K562 (cell line): ENCODE results near the gene A4GNT. TPM values are rescaled to one million over a fixed set of nuclear protein-coding genes. Genes with fewer than 3 reads are reported as not detected.

ENCODE experiments used
- CREM ChIP-seq: IDR thresholded peaks from 2 replicates; pipeline ENCODE4 v1.6.1; 2014; ENCODE audit warnings: antibody characterized with exemption, low read depth
- MAFG ChIP-seq: fragments of 450-650 bp; conservative IDR thresholded peaks from 2 replicates; pipeline ENCODE4 v1.6.1; 2016; ENCODE audit warnings: missing genetic modification characterization, missing compliant biosample characterization
- NFIC ChIP-seq: fragments of 450-650 bp; IDR thresholded peaks from 2 replicates; pipeline ENCODE4 v1.6.1; 2017; ENCODE audit warnings: mild to moderate bottlenecking, inconsistent platforms
- SREBF1 ChIP-seq: fragments of 150-350 bp; IDR thresholded peaks from 2 replicates; pipeline ENCODE4 v1.6.1; 2014; ENCODE audit warnings: antibody characterized with exemption, low read depth, low read length, borderline replicate concordance
- TGIF2 ChIP-seq: sonication (generic); formaldehyde crosslinking; IDR thresholded peaks from 2 replicates; pipeline ENCODE4 v1.8.1; 2022; ENCODE audit warnings: mild to moderate bottlenecking, missing genetic modification reagents, moderate library complexity
- polyA plus RNA-seq, 8 experiments: library from polyadenylated mRNA; depleted of rRNA in 4 of 8; stranded (reverse) in 5 of 8; unstranded in 3 of 8; fragments of >200 nt; fragmentation: Nextera tagmentation in 2 of 8; fragmentation: Illumina TruSeq in 1 of 8; extraction: Ambion mirVana in 2 of 8; extraction: Trizol in 1 of 8; gene quantifications; 2 replicates each; pipeline versions ENCODE4 v1.2.1 to v1.2.3, GENCODE V29; 2011 to 2014; ENCODE audit warnings: inconsistent platforms in 1 of 8, missing spikeins in 1 of 8
- total RNA-seq, 7 experiments: library from RNA; depleted of rRNA in 6 of 7; stranded (reverse); fragments of >200 nt in 6 of 7; fragmentation: Illumina TruSeq in 2 of 7; extraction: Trizol in 2 of 7; gene quantifications; 2 replicates each; pipeline versions ENCODE4 v1.2.1 to v1.2.3, GENCODE V29; 2011 to 2021; ENCODE audit warnings: low replicate concordance in 1 of 7
- TF ChIP-seq, protein P1 (sequence below): fragments of 150-350 bp; IDR thresholded peaks from 2 replicates; pipeline ENCODE4 v1.6.1; 2014; ENCODE audit warnings: low read depth, mild to moderate bottlenecking, low read length, borderline replicate concordance
- TF ChIP-seq, protein P2 (sequence below), 2 experiments: fragments of 450-650 bp in 1 of 2; sonication (generic) in 1 of 2; formaldehyde crosslinking in 1 of 2; IDR thresholded peaks in 1 of 2; conservative IDR thresholded peaks in 1 of 2; 2 replicates each; pipeline versions ENCODE4 v1.6.1 to v1.8.1; 2016 to 2023; ENCODE audit warnings: mild to moderate bottlenecking in 2 of 2, moderate library complexity in 2 of 2, inconsistent platforms in 1 of 2, missing genetic modification reagents in 1 of 2
- TF ChIP-seq, protein P3 (sequence below): fragments of 250-450 bp; sonication (Bioruptor Pico); IDR thresholded peaks from 2 replicates; pipeline ENCODE4 v1.6.1; 2021; ENCODE audit warnings: mild to moderate bottlenecking
- TF ChIP-seq, protein P4 (sequence below): sonication (generic); formaldehyde crosslinking; IDR thresholded peaks from 2 replicates; pipeline ENCODE4 v1.8.1; 2023; ENCODE audit warnings: mild to moderate bottlenecking, missing genetic modification reagents, moderate library complexity
- TF ChIP-seq, protein P5 (sequence below): fragments of 250-450 bp; sonication (Bioruptor Pico); IDR thresholded peaks from 2 replicates; pipeline ENCODE4 v1.5.0; 2021; ENCODE audit warnings: mild to moderate bottlenecking, moderate library complexity
- TF ChIP-seq, protein P6 (sequence below): sonication (generic); formaldehyde crosslinking; IDR thresholded peaks from 2 replicates; pipeline ENCODE4 v1.8.0; 2022; ENCODE audit warnings: mild to moderate bottlenecking, missing genetic modification reagents
- TF ChIP-seq, protein P7 (sequence below): IDR thresholded peaks from 2 replicates; pipeline ENCODE4 v1.6.1; 2014; ENCODE audit warnings: antibody characterized with exemption

A4GNT gene
- total and polyA plus RNA-seq, 9 of the 15 experiments (the other 6 are each of a cell fraction or from before 2014, with no cell fraction given): not detected

DNA sequence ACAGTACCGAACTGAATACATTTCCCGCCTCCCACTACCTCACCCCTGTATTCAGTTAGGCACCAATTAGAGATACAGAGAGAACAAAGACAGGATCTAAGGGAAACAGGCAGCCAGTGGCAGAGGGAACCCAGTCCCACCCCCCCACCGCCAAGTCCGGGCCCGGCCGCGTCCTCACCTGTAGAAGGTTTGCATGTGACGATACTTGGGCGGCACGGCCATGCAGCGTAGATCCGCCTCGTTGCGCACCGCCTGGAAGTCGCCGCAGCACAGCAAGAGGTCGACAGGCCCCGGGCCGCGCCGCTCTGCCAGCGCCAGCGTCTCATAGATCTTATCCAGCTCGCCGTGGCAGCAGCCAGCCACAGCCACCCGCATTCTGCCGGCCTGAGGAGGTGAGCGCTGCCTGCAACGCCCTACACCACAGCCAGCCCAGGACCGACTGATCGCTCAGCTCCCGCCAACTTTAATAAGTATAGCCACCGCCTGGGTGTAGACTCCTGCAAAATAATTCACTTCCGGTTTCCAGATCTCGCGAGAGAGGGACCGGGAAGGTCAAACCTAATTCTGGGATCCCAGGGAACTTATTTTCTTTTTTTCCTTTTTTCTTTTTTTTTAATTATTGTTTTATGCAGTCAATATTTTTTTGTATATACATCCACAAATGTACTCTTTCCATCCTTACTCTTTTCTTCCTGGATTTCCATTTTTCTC is 42.4 kb upstream of the A4GNT start, which contains the start of gene DBR1 (continued):
- TF ChIP-seq, protein P1, sequence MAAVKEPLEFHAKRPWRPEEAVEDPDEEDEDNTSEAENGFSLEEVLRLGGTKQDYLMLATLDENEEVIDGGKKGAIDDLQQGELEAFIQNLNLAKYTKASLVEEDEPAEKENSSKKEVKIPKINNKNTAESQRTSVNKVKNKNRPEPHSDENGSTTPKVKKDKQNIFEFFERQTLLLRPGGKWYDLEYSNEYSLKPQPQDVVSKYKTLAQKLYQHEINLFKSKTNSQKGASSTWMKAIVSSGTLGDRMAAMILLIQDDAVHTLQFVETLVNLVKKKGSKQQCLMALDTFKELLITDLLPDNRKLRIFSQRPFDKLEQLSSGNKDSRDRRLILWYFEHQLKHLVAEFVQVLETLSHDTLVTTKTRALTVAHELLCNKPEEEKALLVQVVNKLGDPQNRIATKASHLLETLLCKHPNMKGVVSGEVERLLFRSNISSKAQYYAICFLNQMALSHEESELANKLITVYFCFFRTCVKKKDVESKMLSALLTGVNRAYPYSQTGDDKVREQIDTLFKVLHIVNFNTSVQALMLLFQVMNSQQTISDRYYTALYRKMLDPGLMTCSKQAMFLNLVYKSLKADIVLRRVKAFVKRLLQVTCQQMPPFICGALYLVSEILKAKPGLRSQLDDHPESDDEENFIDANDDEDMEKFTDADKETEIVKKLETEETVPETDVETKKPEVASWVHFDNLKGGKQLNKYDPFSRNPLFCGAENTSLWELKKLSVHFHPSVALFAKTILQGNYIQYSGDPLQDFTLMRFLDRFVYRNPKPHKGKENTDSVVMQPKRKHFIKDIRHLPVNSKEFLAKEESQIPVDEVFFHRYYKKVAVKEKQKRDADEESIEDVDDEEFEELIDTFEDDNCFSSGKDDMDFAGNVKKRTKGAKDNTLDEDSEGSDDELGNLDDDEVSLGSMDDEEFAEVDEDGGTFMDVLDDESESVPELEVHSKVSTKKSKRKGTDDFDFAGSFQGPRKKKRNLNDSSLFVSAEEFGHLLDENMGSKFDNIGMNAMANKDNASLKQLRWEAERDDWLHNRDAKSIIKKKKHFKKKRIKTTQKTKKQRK: no peak
- TF ChIP-seq, protein P2, sequence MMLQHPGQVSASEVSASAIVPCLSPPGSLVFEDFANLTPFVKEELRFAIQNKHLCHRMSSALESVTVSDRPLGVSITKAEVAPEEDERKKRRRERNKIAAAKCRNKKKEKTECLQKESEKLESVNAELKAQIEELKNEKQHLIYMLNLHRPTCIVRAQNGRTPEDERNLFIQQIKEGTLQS (IDR thresholded peaks at IDR 0.05): no peak
- TF ChIP-seq, protein P2 (CRISPR knock-in tag; conservative IDR thresholded peaks at IDR 0.05): no peak
- TF ChIP-seq TGIF2: no peak
- TF ChIP-seq, protein P3, sequence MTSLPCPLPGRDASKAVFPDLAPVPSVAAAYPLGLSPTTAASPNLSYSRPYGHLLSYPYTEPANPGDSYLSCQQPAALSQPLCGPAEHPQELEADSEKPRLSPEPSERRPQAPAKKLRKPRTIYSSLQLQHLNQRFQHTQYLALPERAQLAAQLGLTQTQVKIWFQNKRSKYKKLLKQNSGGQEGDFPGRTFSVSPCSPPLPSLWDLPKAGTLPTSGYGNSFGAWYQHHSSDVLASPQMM (CRISPR knock-in tag): no peak
- TF ChIP-seq NFIC: peak; percentile 30; the same call in 1 of the 2 replicates
- no peak for TF ChIP-seq MAFG (tag)
- TF ChIP-seq, protein P4, sequence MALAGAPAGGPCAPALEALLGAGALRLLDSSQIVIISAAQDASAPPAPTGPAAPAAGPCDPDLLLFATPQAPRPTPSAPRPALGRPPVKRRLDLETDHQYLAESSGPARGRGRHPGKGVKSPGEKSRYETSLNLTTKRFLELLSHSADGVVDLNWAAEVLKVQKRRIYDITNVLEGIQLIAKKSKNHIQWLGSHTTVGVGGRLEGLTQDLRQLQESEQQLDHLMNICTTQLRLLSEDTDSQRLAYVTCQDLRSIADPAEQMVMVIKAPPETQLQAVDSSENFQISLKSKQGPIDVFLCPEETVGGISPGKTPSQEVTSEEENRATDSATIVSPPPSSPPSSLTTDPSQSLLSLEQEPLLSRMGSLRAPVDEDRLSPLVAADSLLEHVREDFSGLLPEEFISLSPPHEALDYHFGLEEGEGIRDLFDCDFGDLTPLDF (CRISPR knock-in tag): no peak
- TF ChIP-seq, protein P5, sequence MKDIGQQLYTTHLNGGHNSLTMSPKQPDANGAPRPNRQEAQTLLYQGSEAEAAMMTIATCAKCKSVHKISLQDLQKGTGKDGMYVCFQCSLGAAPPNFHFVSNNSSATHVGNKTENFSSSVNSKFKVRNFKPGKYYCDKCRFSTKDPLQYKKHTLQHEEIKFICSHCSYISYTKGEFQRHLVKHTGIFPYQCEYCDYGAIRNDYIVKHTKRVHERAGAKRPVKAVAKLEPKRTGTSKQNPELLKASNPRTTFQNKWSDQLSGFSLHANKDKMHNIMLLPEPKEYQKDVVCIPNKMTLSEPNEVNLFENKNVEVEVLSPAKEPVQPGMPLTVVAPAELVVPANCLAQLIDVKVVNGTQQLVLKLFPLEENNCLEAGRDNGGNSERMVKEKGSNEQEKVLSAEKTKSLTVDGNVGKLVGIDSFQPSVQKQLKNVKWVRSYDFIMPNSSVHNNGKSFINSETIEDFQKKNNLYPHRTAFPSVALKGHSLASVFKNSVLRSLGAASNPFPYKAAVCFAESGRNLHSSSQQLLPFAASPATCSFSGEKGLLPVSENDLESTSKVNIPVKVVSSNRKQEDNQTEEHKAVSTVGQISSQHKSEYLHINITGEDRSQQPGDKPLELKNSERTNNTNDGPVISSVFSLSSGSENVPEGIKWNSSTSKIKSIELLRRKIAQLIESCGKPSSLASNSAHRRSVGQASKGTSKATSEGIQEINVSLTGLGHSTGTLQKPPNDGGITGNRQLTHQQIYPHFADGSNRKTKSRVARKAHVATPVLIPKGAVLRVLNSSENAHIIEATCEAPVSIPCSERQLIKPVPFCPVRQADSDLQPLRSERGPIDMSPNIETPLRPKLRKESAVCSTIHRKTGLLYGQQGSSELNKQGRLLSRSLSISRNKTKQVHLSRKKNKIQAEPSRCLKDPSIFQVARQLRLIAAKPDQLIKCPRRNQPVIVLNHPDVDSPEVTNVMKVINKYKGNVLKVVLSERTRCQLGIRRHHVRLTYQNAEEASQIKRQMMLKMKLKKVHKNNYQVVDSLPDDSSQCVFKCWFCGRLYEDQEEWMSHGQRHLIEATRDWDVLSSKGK (CRISPR knock-in tag): no peak
- TF ChIP-seq, protein P6, sequence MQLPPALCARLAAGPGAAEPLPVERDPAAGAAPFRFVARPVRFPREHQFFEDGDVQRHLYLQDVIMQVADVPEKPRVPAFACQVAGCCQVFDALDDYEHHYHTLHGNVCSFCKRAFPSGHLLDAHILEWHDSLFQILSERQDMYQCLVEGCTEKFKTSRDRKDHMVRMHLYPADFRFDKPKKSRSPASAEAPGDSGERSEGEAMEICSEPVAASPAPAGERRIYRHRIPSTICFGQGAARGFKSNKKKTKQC (CRISPR knock-in tag): 0 out of 2 replicates have a peak, but pooled peaks have one; percentile 57
- TF ChIP-seq CREM: peak; percentile 23; the same call in 1 of the 2 replicates
- TF ChIP-seq, protein P7, sequence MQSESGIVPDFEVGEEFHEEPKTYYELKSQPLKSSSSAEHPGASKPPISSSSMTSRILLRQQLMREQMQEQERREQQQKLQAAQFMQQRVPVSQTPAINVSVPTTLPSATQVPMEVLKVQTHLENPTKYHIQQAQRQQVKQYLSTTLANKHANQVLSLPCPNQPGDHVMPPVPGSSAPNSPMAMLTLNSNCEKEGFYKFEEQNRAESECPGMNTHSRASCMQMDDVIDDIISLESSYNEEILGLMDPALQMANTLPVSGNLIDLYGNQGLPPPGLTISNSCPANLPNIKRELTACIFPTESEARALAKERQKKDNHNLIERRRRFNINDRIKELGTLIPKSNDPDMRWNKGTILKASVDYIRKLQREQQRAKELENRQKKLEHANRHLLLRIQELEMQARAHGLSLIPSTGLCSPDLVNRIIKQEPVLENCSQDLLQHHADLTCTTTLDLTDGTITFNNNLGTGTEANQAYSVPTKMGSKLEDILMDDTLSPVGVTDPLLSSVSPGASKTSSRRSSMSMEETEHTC: no peak
- no peak for TF ChIP-seq SREBF1
